Naive thymus-derived CD8-positive, alpha-beta T cell (primary cell): ENCODE measurements around the gene NMRAL1. TPM values are rescaled to one million over a fixed set of nuclear protein-coding genes. Genes with fewer than 3 reads are reported as not detected.

Source experiments
- ATAC-seq, 2 donors: fragments of 150-1000 bp; cut with Tn5 transposase in 1 of 2; sonication (Bioruptor Pico), chemical (Tn5 transposase) in 1 of 2; 1 replicate in 1 of 2; 2 replicates in 1 of 2; pipeline ENCODE4 v1.10.0; 2021; ENCODE audit warnings: mild to moderate bottlenecking in 2 of 2, moderate library complexity in 2 of 2
- POLR2A ChIA-PET: fragments of 350-600 bp; sonication (Branson Sonifier 250); formaldehyde crosslinking; loops from one replicate; lab custom pipeline; 2021; ENCODE audit warnings: antibody characterized with exemption; lab: Charles Lee
- DNase-seq, 10 donors: peaks; one replicate each; pipeline versions ENCODE4 v3.0.0 to v3.0.0-alpha.2; 2020 to 2022
- H3K27ac Mint-ChIP-seq, 10 donors: one replicate each; pipeline ENCODE4 v1.8.0; 2020 to 2022; ENCODE audit warnings: mild to moderate bottlenecking in 10 of 10, mixed read lengths in 10 of 10, moderate library complexity in 4 of 10, inconsistent platforms in 1 of 10
- H3K27me3 Mint-ChIP-seq, 5 donors: one replicate each; pipeline ENCODE4 v1.8.0; 2021 to 2022; ENCODE audit warnings: mixed read lengths in 5 of 5
- H3K36me3 Mint-ChIP-seq, 3 donors: one replicate each; pipeline ENCODE4 v1.8.0; 2020 to 2022; ENCODE audit warnings: mixed read lengths in 3 of 3, mild to moderate bottlenecking in 2 of 3, inconsistent platforms in 1 of 3
- H3K4me1 Mint-ChIP-seq, 4 donors: one replicate each; pipeline ENCODE4 v1.8.0; 2021 to 2022; ENCODE audit warnings: mixed read lengths in 4 of 4
- H3K4me3 Mint-ChIP-seq, 10 donors: one replicate each; pipeline ENCODE4 v1.8.0; 2020 to 2022; ENCODE audit warnings: mild to moderate bottlenecking in 10 of 10, mixed read lengths in 10 of 10, moderate library complexity in 6 of 10, inconsistent platforms in 1 of 10
- H3K9me3 Mint-ChIP-seq, 9 donors: one replicate each; pipeline ENCODE4 v1.8.0; 2020 to 2022; ENCODE audit warnings: mixed read lengths in 9 of 9, mild to moderate bottlenecking in 3 of 9, inconsistent platforms in 1 of 9, moderate library complexity in 1 of 9
- polyA plus RNA-seq, 3 donors: library from polyadenylated mRNA; unstranded; fragments of 300-500 nt; fragmentation: Illumina TruSeq; gene quantifications; one replicate each; pipeline ENCODE4 v1.2.3, GENCODE V29; 2021
- total RNA-seq, 8 experiments: library from RNA in 2 of 8; stranded (reverse) in 2 of 8; gene quantifications; one replicate each; pipeline ENCODE4 v1.2.3 and lab custom pipeline; 2021 to 2026

NMRAL1 gene
- total and polyA plus RNA-seq, 5 experiments from 2014 or later = 52.3 to 67.9 (median 62.9) TPM

- DNase-seq (no peak), ATAC-seq (no peak)
- H3K4me1 Mint-ChIP-seq = peaks cover 12 to 24% (median 18%) of the 10 kb centered on the region in 4 donors
- H3K27ac Mint-ChIP-seq = peak overlapping the region in 3 of 10 donors; percentile 10 to 83 (median 18)
- H3K36me3 Mint-ChIP-seq = peaks cover 0 to 7% (median 0%) of the 10 kb centered on the region in 3 donors
- no peaks in the 10 kb centered on the region for H3K9me3 Mint-ChIP-seq
- no peak overlapping the region for H3K4me3 Mint-ChIP-seq
- H3K27me3 Mint-ChIP-seq = no peaks in the 10 kb centered on the region
- POLR2A ChIA-PET = interaction anchor here (0.6 to 1.6 kb wide), 5 partner anchors 9 to 384 kb away, joined by 3 to 4 read pairs (median 3); partner anchors contain the start of gene HMOX2
These were observed 54.9 kb downstream of the NMRAL1 start for GRCh38 chr16:4419402-4419959.

GRCh38 chr16:4416200-4417032, 58.0 kb downstream of the NMRAL1 start, which contains the start of gene CORO7:
Gene CORO7 (minus strand): TSS chr16:4416596. CDS start chr16:4416518, 78 bp downstream.
- Mint-ChIP-seq H3K4me1 (peaks cover 17 to 43% (median 34%) of the 10 kb centered on the region in 4 donors), H3K27me3 (no peaks in the 10 kb centered on the region), H3K4me3 (peak within 1 kb of the TSS; percentile 92 to 99 (median 96)), H3K27ac (peak within 1 kb of the TSS; percentile 92 to 100 (median 99)), H3K9me3 (peaks cover 0 to 2% (median 0%) of the 10 kb centered on the region in 9 donors), H3K36me3 (peaks cover 0 to 27% (median 3%) of the 10 kb centered on the region in 3 donors)
- POLR2A ChIA-PET = interaction anchor here (0.5 to 4.8 kb wide), 16 partner anchors 10 to 564 kb away, joined by 3 to 38 read pairs (median 8); partner anchors contain the start of genes CDIP1, DNAJA3, HMOX2 and NMRAL1
- peak; percentile 68 to 69 for ATAC-seq
- DNase-seq = peak; percentile 98 to 100 (median 100)

DNA sequence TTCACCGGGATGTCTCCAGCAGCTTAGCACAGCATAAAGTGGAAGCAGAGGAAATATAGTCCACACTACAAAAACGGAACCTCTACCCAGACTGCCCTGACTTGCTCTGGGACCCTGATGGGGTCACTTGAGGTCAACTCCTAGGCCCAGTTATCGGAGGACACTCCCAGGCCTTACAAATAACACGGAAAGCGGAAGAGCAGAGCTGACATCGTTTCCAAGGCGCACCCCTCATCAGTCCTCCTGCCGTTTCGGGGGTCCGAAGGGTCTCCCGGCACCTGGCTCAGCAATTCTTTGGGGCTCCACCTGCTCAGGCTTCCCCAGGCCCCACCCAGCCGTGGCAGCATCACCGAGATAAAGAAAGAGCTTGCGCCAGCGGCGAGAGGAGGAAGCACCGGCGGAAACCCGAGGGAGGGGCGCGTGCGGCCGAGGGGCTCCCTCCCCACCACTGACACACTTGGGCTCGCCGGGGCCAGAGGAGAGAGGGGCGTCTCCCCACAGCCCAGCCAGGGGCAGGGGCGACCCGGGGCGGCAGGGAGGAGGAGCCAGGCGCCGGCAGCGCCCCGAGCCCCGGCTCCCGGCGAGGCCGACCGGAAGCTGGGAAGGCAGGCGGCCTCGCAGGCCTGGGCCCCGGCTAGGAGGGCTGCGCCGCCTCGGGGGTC, 58.8 kb downstream of the NMRAL1 start:
- peak; percentile 41 to 85 (median 72) for DNase-seq
- POLR2A ChIA-PET = interaction anchor here (0.6 to 4.8 kb wide), 17 partner anchors 8 to 201 kb away, joined by 3 to 38 read pairs (median 7); partner anchors contain the start of genes CDIP1, DNAJA3, HMOX2 and NMRAL1
- ATAC-seq = peak; percentile 2 to 10
- Mint-ChIP-seq H3K4me3 (peak overlapping the region; percentile 92 to 99 (median 96)), H3K27ac (peak overlapping the region; percentile 92 to 100 (median 99)), H3K4me1 (peaks cover 20 to 46% (median 38%) of the 10 kb centered on the region in 4 donors), H3K27me3 (no peaks in the 10 kb centered on the region), H3K9me3 (peaks cover 0 to 2% (median 0%) of the 10 kb centered on the region in 9 donors), H3K36me3 (peaks cover 0 to 35% (median 8%) of the 10 kb centered on the region in 3 donors)

- H3K36me3 Mint-ChIP-seq = peaks cover 0 to 47% (median 12%) of the 10 kb centered on the region in 3 donors
- H3K27ac Mint-ChIP-seq = peak overlapping the region; percentile 92 to 100 (median 99)
- peaks cover 23 to 58% (median 44%) of the 10 kb centered on the region in 4 donors for H3K4me1 Mint-ChIP-seq
These were observed 60.1 kb downstream of the NMRAL1 start for GRCh38 chr16:4414187-4414917.

GRCh38 chr16:4412854-4413253, 61.6 kb downstream of the NMRAL1 start:
- DNase-seq (peak in 1 of 10 donors; percentile 1), ATAC-seq (no peak)
- H3K9me3 Mint-ChIP-seq = peaks cover 0 to 2% (median 0%) of the 10 kb centered on the region in 9 donors
- POLR2A ChIA-PET = interaction anchor here (0.9 to 1.5 kb wide), 2 partner anchors 10 to 46 kb away, joined by 3 to 7 read pairs; no protein-coding TSS in a partner anchor
- no peaks in the 10 kb centered on the region for H3K27me3 Mint-ChIP-seq
- peaks cover 0 to 58% (median 14%) of the 10 kb centered on the region in 3 donors for H3K36me3 Mint-ChIP-seq
- peak overlapping the region; percentile 37 to 100 (median 99) for H3K27ac Mint-ChIP-seq
- peaks cover 23 to 67% (median 44%) of the 10 kb centered on the region in 4 donors for H3K4me1 Mint-ChIP-seq
- H3K4me3 Mint-ChIP-seq = peak overlapping the region in 6 of 10 donors; percentile 6 to 99 (median 42)

More at GRCh38 chr16:4414187-4414917, 60.1 kb downstream of the NMRAL1 start:
- Mint-ChIP-seq H3K9me3 (peaks cover 0 to 2% (median 0%) of the 10 kb centered on the region in 9 donors), H3K4me3 (peak overlapping the region; percentile 92 to 99 (median 96)), H3K27me3 (no peaks in the 10 kb centered on the region)
- ATAC-seq (peak; percentile 62 to 68), DNase-seq (peak; percentile 60 to 95 (median 86))
- POLR2A ChIA-PET = interaction anchor here (0.7 to 4.8 kb wide), 17 partner anchors 9 to 917 kb away, joined by 3 to 38 read pairs (median 6); partner anchors contain the start of genes CDIP1, DNAJA3, HMOX2 and NMRAL1

GRCh38 chr16:4412159-4412558, 62.3 kb downstream of the NMRAL1 start:
- POLR2A ChIA-PET = no interaction called here
- H3K4me1 Mint-ChIP-seq = peaks cover 23 to 64% (median 43%) of the 10 kb centered on the region in 4 donors
- DNase-seq = peak in 4 of 10 donors; percentile 0 to 20 (median 20)
- ATAC-seq = no peak
- H3K27ac Mint-ChIP-seq = peak overlapping the region in 8 of 10 donors; percentile 19 to 100 (median 99)
- H3K36me3 Mint-ChIP-seq = peaks cover 0 to 62% (median 14%) of the 10 kb centered on the region in 3 donors
- peaks cover 0 to 2% (median 0%) of the 10 kb centered on the region in 9 donors for H3K9me3 Mint-ChIP-seq
- H3K27me3 Mint-ChIP-seq = no peaks in the 10 kb centered on the region
- peak overlapping the region in 5 of 10 donors; percentile 8 to 99 (median 31) for H3K4me3 Mint-ChIP-seq

Other genes starting within 250 kb of the NMRAL1 start
- gene SRL, start 232.5 kb downstream of the NMRAL1 start, total RNA-seq = not detected
- gene SRL, start 232.5 kb downstream of the NMRAL1 start, polyA plus RNA-seq = not detected
- gene TFAP4, start 201.6 kb downstream of the NMRAL1 start, total RNA-seq = 10 to 100 TPM; 32.6 to 39.8 TPM
- gene TFAP4, start 201.6 kb downstream of the NMRAL1 start, polyA plus RNA-seq = 1 to 10 TPM in 2 of 3 donors, under 1 TPM in 1; 0.84 to 3.0 (median 1.3) TPM
- gene GLIS2, start 158.6 kb downstream of the NMRAL1 start, total RNA-seq = under 1 TPM in 1 of 2 experiments, not detected in 1; 0.10 TPM
- gene GLIS2, start 158.6 kb downstream of the NMRAL1 start, polyA plus RNA-seq = not detected
- 10 to 100 TPM; 40.9 to 46.1 TPM for gene PAM16, start 123.3 kb downstream of the NMRAL1 start, total RNA-seq
- 10 to 100 TPM; 33.6 to 44.4 (median 39.3) TPM for gene PAM16, start 123.3 kb downstream of the NMRAL1 start, polyA plus RNA-seq
- under 1 TPM; 0.30 to 0.34 TPM for gene VASN, start 102.8 kb downstream of the NMRAL1 start, total RNA-seq
- under 1 TPM in 1 of 3 donors, not detected in 2; 0.12 TPM for gene VASN, start 102.8 kb downstream of the NMRAL1 start, polyA plus RNA-seq
- 100 to 1,000 TPM; 161 to 169 TPM for gene CORO7, start 58.0 kb downstream of the NMRAL1 start, total RNA-seq
- 10 to 100 TPM; 44.6 to 79.9 (median 45.5) TPM for gene CORO7, start 58.0 kb downstream of the NMRAL1 start, polyA plus RNA-seq
- gene DNAJA3, start 48.8 kb downstream of the NMRAL1 start, total RNA-seq = 10 to 100 TPM; 70.6 to 71.3 TPM
- gene DNAJA3, start 48.8 kb downstream of the NMRAL1 start, polyA plus RNA-seq = 10 to 100 TPM; 43.4 to 64.8 (median 45.2) TPM
- 10 to 100 TPM; 64.3 to 71.9 TPM for gene HMOX2, start 1.8 kb upstream of the NMRAL1 start, total RNA-seq
- gene HMOX2, start 1.8 kb upstream of the NMRAL1 start, polyA plus RNA-seq = 100 to 1,000 TPM; 123 to 210 (median 145) TPM
- gene CDIP1, start 64.1 kb upstream of the NMRAL1 start, total RNA-seq = 10 to 100 TPM; 23.4 to 25.5 TPM
- gene CDIP1, start 64.1 kb upstream of the NMRAL1 start, polyA plus RNA-seq = 10 to 100 TPM; 18.2 to 25.3 (median 25.0) TPM
- gene C16orf96, start 81.7 kb upstream of the NMRAL1 start, total RNA-seq = under 1 TPM; 0.38 to 0.52 TPM
- gene C16orf96, start 81.7 kb upstream of the NMRAL1 start, polyA plus RNA-seq = under 1 TPM in 2 of 3 donors, not detected in 1; 0.07 to 0.08 TPM
- gene UBALD1, start 140.3 kb upstream of the NMRAL1 start, total RNA-seq = 10 to 100 TPM; 26.0 to 27.4 TPM
- 1 to 10 TPM; 2.5 to 3.9 (median 2.7) TPM for gene UBALD1, start 140.3 kb upstream of the NMRAL1 start, polyA plus RNA-seq
- gene MGRN1, start 150.2 kb upstream of the NMRAL1 start, total RNA-seq = 10 to 100 TPM; 66.4 to 70.5 TPM
- 1 to 10 TPM; 4.5 to 5.8 (median 5.6) TPM for gene MGRN1, start 150.2 kb upstream of the NMRAL1 start, polyA plus RNA-seq
- gene NUDT16L1, start 218.9 kb upstream of the NMRAL1 start, total RNA-seq = 10 to 100 TPM; 56.7 to 59.3 TPM
- gene NUDT16L1, start 218.9 kb upstream of the NMRAL1 start, polyA plus RNA-seq = 100 to 1,000 TPM in 2 of 3 donors, 10 to 100 TPM in 1; 90.0 to 131 (median 119) TPM